BE2C (cell line): ENCODE results near the gene DEGS1.

Experiments used
- DNase-seq: peaks from one replicate; pipeline ENCODE4 v3.0.0-alpha.2; 2020
- H3K27me3 ChIP-seq: fragments of 250-450 bp; sonication (Bioruptor Pico); 2 replicates; pipeline ENCODE4 v1.5.1; 2020; ENCODE audit warnings: mild to moderate bottlenecking
- H3K36me3 ChIP-seq: fragments of 250-450 bp; sonication (Bioruptor Pico); 2 replicates; pipeline ENCODE4 v1.5.1; 2020; ENCODE audit warnings: mild to moderate bottlenecking
- H3K4me1 ChIP-seq: fragments of 250-450 bp; sonication (Bioruptor Pico); 2 replicates; pipeline ENCODE4 v1.5.1; 2020
- H3K4me3 ChIP-seq: 2 replicates; pipeline ENCODE4 v1.5.1; 2011; ENCODE audit warnings: low read depth, low read length
- H3K9me3 ChIP-seq: fragments of 250-450 bp; sonication (Bioruptor Pico); 2 replicates; pipeline ENCODE4 v1.5.1; 2020
- TF ChIP-seq, protein P1 (sequence below): IDR thresholded peaks from 2 replicates; pipeline ENCODE4 v1.5.1; 2012; ENCODE audit warnings: mild to moderate bottlenecking, low read depth, low read length

DEGS1 gene

DNA sequence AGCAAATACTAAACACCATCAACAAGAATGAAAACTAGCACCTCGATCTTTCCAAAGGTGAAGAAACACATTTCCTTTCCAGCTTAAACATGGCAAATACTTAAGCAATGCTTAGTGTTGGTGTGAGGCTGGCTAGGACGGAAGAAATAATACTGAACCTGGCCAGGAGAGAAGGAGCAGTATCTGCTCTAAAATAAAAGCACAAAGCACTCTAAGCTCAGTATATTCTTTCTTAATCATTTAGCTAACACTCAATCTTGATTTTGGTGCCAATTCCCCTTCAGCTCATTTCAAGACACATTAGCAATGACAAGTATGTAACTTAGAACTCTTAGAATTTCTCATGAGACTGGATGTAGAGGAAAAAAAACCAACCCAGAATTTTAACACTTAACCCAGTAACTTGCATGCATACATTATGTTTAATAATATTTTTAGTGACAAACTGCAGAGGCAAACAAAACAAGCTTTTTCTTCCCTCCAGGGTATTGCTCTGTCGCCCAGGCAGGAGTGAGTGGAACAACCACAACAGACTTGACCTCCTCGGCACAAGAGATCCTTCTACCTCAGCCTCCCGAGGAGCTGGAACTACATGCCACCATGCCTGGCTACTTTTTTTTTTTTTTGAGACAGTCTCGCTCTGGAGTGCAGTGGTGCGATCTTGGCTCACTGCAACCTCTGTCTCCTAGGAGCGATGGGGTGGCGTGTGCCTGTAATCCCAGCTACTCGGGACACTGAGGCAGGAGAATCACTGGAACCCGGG is 54.3 kb downstream of the DEGS1 start:
- Histone ChIP-seq H3K4me1 (no peaks in the 10 kb centered on the region), H3K9me3 (no peaks in the 10 kb centered on the region), H3K36me3 (peaks cover 28% of the 10 kb centered on the region), H3K27me3 (no peaks in the 10 kb centered on the region), H3K4me3 (no peak overlapping the region)
- TF ChIP-seq, protein P1, sequence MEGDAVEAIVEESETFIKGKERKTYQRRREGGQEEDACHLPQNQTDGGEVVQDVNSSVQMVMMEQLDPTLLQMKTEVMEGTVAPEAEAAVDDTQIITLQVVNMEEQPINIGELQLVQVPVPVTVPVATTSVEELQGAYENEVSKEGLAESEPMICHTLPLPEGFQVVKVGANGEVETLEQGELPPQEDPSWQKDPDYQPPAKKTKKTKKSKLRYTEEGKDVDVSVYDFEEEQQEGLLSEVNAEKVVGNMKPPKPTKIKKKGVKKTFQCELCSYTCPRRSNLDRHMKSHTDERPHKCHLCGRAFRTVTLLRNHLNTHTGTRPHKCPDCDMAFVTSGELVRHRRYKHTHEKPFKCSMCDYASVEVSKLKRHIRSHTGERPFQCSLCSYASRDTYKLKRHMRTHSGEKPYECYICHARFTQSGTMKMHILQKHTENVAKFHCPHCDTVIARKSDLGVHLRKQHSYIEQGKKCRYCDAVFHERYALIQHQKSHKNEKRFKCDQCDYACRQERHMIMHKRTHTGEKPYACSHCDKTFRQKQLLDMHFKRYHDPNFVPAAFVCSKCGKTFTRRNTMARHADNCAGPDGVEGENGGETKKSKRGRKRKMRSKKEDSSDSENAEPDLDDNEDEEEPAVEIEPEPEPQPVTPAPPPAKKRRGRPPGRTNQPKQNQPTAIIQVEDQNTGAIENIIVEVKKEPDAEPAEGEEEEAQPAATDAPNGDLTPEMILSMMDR, result no peak
- DNase-seq, result no peak

DNA sequence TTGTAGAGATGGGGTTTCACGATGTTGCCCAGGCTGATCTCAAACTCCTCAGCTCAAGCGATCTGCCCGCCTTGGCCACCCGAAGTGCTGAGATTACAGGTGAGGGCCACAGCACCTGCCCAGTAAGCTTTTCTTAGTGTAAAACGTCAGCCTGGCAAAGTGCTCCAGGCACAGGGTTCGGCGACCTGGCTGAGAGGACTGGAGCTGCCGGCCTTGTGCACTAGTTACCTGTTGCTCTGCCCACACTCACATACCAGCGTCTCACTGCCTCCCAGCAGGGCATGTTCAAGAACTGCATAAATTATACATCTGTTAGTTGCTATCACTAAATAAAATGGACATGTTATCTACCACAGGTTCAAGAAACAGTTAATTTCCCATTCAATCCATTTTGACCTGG is 55.2 kb downstream of the DEGS1 start:
- H3K4me1 ChIP-seq, result no peaks in the 10 kb centered on the region
- peaks cover 23% of the 10 kb centered on the region for H3K36me3 ChIP-seq
- no peak for DNase-seq
- no peaks in the 10 kb centered on the region for H3K27me3 ChIP-seq
- TF ChIP-seq, protein P1, result no peak
- no peaks in the 10 kb centered on the region for H3K9me3 ChIP-seq
- no peak overlapping the region for H3K4me3 ChIP-seq

DNA sequence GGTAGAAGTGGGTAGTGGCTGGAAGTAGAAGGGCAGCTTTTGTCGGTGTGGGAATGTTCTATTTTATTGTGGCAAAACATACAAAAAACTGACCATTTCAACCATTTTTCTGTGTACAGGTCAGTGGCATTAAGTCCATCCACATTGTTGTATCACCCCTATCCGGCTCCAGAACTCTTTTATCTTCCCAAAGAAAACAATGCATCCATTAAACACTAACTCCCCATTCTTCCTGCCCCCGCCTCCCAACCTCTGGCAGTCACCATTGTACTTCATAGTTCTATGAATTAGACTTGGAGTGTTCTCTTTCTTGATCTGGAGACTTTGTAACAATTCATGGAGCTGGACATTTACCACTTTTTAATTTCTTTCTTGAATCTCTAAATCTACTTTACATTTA is 55.7 kb downstream of the DEGS1 start:
- TF ChIP-seq, protein P1, result no peak
- no peaks in the 10 kb centered on the region for H3K9me3 ChIP-seq

More for the DNA sequence above, 55.7 kb downstream of the DEGS1 start:
- Histone ChIP-seq H3K27me3 (no peaks in the 10 kb centered on the region), H3K4me1 (no peaks in the 10 kb centered on the region), H3K4me3 (no peak overlapping the region), H3K36me3 (peaks cover 23% of the 10 kb centered on the region)
- DNase-seq, result no peak
